Measurements from ENCODE around the gene LMF2.

DNA sequence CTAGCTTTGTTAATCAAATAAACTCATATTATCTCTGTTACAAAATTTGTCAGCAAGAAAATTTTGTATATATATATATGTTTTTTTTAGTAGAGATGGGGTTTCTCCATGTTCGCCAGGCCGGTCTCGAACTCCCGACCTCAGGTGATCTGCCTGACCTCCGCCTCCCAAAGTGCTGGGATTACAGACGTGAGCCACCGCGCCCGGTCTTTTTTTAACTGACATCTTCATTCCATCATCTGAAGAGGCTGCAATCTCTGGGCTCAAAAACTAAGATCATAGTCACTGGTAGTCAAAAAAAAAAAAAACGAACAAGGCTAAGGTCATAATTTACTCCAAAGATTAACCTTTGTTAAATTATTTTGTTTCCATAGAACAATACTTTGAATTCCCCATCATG, 32.9 kb upstream of the LMF2 start:
- TF ChIP-seq, protein P1, sequence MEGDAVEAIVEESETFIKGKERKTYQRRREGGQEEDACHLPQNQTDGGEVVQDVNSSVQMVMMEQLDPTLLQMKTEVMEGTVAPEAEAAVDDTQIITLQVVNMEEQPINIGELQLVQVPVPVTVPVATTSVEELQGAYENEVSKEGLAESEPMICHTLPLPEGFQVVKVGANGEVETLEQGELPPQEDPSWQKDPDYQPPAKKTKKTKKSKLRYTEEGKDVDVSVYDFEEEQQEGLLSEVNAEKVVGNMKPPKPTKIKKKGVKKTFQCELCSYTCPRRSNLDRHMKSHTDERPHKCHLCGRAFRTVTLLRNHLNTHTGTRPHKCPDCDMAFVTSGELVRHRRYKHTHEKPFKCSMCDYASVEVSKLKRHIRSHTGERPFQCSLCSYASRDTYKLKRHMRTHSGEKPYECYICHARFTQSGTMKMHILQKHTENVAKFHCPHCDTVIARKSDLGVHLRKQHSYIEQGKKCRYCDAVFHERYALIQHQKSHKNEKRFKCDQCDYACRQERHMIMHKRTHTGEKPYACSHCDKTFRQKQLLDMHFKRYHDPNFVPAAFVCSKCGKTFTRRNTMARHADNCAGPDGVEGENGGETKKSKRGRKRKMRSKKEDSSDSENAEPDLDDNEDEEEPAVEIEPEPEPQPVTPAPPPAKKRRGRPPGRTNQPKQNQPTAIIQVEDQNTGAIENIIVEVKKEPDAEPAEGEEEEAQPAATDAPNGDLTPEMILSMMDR (conservative IDR thresholded peaks at IDR 0.05; ENCODE audit: low read depth, low read length) = no peak
- no peak for TF ChIP-seq EZH2 (IDR thresholded peaks at IDR 0.05; ENCODE audit: low read length, unreplicated experiment)
- no peak for TF ChIP-seq EZH2phosphoT487 (IDR thresholded peaks at IDR 0.05; ENCODE audit: borderline replicate concordance, low read length)
